Ascending aorta (tissue), 2 donors: Measurements from ENCODE around the gene FAM131C. TPM values are rescaled to one million over a fixed set of nuclear protein-coding genes. Genes with fewer than 3 reads are reported as not detected.
"Not testable (repeated sequence)": the region's sequence is repeated elsewhere in the genome, so short reads cannot be mapped to it uniquely, and the experiment has no call there.

Source experiments
- DNase-seq, 2 donors: peaks; one replicate each; pipeline ENCODE4 v3.0.0-alpha.2; 2019; ENCODE audit warnings: low spot score in 2 of 2
- H3K27ac ChIP-seq, 2 donors: fragments of 200-600 bp; sonication (generic); one replicate each; pipeline ENCODE4 v1.5.1; 2016 to 2017; ENCODE audit warnings: mild to moderate bottlenecking in 1 of 2
- H3K27me3 ChIP-seq: fragments of 200-600 bp; sonication (generic); one replicate; pipeline ENCODE4 v1.5.1; 2017
- H3K36me3 ChIP-seq, 2 donors: fragments of 200-600 bp; sonication (generic); one replicate each; pipeline ENCODE4 v1.5.1; 2016
- H3K4me1 ChIP-seq, 2 donors: fragments of 200-600 bp; sonication (generic); one replicate each; pipeline ENCODE4 v1.5.1; 2016 to 2017; ENCODE audit warnings: mild to moderate bottlenecking in 1 of 2
- H3K4me3 ChIP-seq, 2 donors: fragments of 200-600 bp; sonication (generic); one replicate each; pipeline ENCODE4 v1.5.1; 2016 to 2017; ENCODE audit warnings: mild to moderate bottlenecking in 1 of 2
- H3K9me3 ChIP-seq, 2 donors: fragments of 200-600 bp; sonication (generic); one replicate each; pipeline ENCODE4 v1.5.1; 2016
- intact Hi-C: fragments of 100-400 bp; cut with DNase I; formaldehyde crosslinking; loops from one replicate; pipeline ENCODE4 v1.15.1; 2023
- total RNA-seq: library from RNA; depleted of rRNA; stranded (reverse); fragments of >200 nt; gene quantifications from one replicate; pipeline ENCODE4 v1.1.0, GENCODE V29; 2016
- TF ChIP-seq, protein P1 (sequence below), 3 experiments: fragments of 200-600 bp in 2 of 3; fragments of 450-650 bp in 1 of 3; sonication (generic) in 2 of 3; IDR thresholded peaks; one replicate each; pipeline ENCODE4 v1.5.1; 2016 to 2019; ENCODE audit warnings: antibody characterized with exemption in 3 of 3, mild to moderate bottlenecking in 1 of 3, moderate library complexity in 1 of 3

The FAM131C gene
- total RNA-seq, 1 donor from 2014 or later: 0.21 TPM

DNA sequence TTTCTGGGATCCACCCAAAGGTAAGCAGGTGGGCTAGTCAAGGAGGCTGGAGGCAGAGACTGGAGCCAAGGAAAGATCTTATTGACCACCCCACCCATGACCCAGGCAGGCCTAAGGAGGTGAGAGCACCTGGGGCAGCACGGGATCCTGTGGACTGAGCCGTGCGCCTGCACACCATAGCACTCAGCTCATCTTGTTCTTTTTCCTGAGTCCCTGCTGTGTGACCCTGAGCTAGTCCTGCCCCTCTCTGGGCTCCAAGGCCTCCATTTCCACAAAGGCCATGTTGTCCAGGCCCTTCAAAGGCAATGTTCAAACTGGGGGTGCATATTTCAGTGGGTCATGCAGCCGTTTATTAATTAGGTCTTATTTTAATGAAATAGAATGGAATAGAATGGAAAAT lies 7.2 kb downstream of the FAM131C start:
- Histone ChIP-seq H3K4me3 (no peak overlapping the region), H3K9me3 (no peaks in the 10 kb centered on the region), H3K27me3 (no peaks in the 10 kb centered on the region), H3K4me1 (peaks cover 6 to 7% of the 10 kb centered on the region in 2 donors), H3K36me3 (no peaks in the 10 kb centered on the region), H3K27ac (no peak overlapping the region)
- TF ChIP-seq, protein P1, sequence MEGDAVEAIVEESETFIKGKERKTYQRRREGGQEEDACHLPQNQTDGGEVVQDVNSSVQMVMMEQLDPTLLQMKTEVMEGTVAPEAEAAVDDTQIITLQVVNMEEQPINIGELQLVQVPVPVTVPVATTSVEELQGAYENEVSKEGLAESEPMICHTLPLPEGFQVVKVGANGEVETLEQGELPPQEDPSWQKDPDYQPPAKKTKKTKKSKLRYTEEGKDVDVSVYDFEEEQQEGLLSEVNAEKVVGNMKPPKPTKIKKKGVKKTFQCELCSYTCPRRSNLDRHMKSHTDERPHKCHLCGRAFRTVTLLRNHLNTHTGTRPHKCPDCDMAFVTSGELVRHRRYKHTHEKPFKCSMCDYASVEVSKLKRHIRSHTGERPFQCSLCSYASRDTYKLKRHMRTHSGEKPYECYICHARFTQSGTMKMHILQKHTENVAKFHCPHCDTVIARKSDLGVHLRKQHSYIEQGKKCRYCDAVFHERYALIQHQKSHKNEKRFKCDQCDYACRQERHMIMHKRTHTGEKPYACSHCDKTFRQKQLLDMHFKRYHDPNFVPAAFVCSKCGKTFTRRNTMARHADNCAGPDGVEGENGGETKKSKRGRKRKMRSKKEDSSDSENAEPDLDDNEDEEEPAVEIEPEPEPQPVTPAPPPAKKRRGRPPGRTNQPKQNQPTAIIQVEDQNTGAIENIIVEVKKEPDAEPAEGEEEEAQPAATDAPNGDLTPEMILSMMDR (IDR thresholded peaks at IDR 0.05): no peak
- DNase-seq: no peak
- intact Hi-C loops: no loop called here

DNA sequence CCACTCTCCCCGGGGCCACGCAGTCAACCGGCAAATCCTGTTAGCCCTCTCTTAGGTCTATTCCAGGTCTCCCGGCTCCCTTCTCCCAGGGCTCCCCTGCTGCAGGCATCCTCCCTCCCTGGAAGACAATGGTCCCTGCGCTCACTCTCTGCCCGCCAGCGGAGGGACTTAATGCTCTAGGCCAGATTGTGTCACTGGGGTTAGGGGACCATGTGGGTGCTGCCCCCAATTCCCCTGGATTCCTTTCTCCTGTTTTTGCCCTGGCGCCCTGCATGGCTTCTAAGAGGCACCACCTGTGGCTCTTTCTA lies 8.2 kb downstream of the FAM131C start:
- H3K27me3 ChIP-seq: no peaks in the 10 kb centered on the region
- DNase-seq: no peak
- H3K36me3 ChIP-seq: no peaks in the 10 kb centered on the region
- H3K27ac ChIP-seq: no peak overlapping the region
- TF ChIP-seq, protein P1 (IDR thresholded peaks at IDR 0.05): no peak
- no peak overlapping the region for H3K4me3 ChIP-seq
- peaks cover 6 to 7% of the 10 kb centered on the region in 2 donors for H3K4me1 ChIP-seq
- no peaks in the 10 kb centered on the region for H3K9me3 ChIP-seq
- intact Hi-C loops: no loop called here

DNA sequence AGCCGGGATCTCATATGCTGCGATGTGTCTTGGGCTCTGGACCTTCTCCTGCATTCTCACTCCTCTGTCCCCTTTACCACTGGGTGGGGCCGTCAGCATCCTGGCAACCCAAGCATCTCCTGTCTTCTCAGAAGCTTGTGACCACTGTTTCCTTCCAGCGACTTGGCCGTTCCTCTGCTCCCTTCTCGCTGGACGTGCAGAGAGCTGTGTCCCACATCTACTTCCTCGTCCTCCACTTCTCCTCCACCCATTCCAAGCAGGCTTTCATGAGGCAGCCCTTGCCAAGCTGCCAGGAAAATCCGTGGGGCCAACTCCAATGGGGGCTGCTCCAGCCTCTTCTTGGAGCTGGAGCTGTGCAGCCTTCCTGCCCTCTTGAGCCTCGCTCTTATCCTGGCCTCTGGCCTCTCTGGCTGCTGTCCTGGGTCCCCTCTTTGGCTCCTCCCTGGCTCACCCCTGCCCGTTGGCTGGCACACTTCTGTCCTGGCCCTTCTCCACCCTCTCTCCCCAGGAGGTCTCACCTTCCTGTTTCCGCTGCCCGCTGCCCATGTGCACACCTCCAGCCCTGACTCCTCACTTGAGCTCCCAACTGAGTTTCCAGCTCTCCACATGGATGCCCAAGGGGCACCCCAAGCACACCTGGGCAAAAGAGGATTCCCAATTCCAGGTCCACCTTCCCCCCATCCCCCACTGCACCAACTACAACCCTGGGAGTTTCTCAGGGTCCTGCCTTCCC lies 8.7 kb downstream of the FAM131C start:
- Histone ChIP-seq H3K27me3 (no peaks in the 10 kb centered on the region), H3K4me3 (no peak overlapping the region), H3K9me3 (no peaks in the 10 kb centered on the region), H3K27ac (no peak overlapping the region), H3K36me3 (no peaks in the 10 kb centered on the region), H3K4me1 (peaks cover 6 to 7% of the 10 kb centered on the region in 2 donors)
- no peak for DNase-seq
- intact Hi-C loops: no loop called here
- TF ChIP-seq, protein P1 (IDR thresholded peaks at IDR 0.05): no peak

DNA sequence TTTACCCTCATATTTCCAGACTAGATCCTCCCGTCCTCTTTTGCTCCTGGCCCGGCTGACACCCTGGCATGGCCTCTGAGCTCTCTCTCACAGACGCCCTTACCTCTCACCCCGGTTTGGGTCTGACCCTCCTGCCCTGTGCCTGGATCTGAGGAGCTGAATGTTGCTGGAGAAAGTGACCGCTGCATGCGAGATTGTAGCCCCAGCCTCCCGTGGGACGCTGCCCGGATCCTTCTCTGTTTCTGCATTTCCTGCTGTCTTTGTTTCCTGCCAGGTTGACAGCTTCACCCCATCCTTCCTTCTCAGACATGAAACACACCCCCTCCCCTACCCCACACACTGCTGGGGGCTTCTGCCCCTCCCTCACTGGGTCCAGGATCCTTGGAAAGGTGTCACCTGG lies 9.5 kb downstream of the FAM131C start:
- Histone ChIP-seq H3K4me1 (peaks cover 6 to 7% of the 10 kb centered on the region in 2 donors), H3K4me3 (no peak overlapping the region), H3K9me3 (no peaks in the 10 kb centered on the region), H3K36me3 (no peaks in the 10 kb centered on the region), H3K27me3 (no peaks in the 10 kb centered on the region), H3K27ac (no peak overlapping the region)
- DNase-seq: no peak
- TF ChIP-seq, protein P1 (IDR thresholded peaks at IDR 0.05): no peak
- intact Hi-C loops: no loop called here

DNA sequence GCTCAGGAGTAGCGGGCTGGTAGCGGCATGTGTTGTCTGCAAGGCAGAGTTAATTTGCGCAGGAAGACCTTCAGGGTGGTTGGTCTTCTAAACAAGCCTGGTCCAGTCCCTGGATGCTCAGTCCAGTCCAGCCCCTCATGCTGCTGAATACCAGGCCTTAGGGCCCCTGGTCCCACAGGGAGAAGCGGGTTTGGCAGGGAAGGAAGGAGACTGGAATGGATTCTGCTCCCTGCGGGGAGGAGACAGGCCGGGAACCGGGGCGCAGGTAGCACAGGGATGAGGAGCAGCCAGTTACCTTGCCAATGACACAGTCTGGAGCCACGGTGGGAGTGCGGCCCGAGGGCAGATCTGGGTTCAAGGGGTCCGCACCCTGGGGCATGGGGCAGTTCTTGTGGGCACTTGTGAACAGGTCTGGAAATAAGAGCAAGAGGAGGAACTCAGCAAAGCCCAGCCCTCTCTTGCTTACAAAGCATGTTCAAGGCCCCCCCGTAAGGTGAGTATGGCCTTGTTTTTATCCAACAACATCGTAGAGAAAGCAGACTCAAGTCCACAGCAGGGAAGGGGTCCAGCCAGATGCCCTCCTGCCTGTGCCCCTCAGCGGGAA lies 10.1 kb downstream of the FAM131C start:
- no peak overlapping the region for H3K4me3 ChIP-seq
- no peaks in the 10 kb centered on the region for H3K36me3 ChIP-seq
- TF ChIP-seq, protein P1 (IDR thresholded peaks at IDR 0.05): no peak
- peaks cover 3% of the 10 kb centered on the region in 2 donors for H3K4me1 ChIP-seq
- no peaks in the 10 kb centered on the region for H3K9me3 ChIP-seq
- H3K27ac ChIP-seq: no peak overlapping the region
- intact Hi-C loops: no loop called here
- DNase-seq: no peak
- H3K27me3 ChIP-seq: no peaks in the 10 kb centered on the region

DNA sequence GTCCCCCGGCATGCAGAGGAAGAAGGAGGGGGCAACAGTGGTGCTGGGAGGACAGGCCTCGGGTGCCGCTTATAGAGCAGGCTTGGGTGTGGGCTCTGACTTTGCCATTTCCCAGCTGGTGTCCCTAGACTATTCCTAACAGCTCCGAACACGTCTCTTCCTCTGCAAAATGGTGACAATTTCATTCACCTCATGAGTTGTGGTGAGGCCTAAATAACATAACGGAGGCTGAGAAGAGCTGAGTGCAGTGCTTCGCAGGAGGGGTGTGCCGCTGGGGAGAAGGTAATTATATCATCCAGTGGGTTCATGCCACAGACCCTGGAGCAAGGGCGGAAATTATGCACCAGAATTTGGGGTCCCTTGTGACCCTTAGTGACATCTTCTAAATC lies 10.8 kb downstream of the FAM131C start:
- H3K9me3 ChIP-seq, H3K27ac ChIP-seq, H3K4me3 ChIP-seq, intact Hi-C loops, H3K27me3 ChIP-seq, H3K4me1 ChIP-seq, H3K36me3 ChIP-seq, DNase-seq: not testable (repeated sequence)

DNA sequence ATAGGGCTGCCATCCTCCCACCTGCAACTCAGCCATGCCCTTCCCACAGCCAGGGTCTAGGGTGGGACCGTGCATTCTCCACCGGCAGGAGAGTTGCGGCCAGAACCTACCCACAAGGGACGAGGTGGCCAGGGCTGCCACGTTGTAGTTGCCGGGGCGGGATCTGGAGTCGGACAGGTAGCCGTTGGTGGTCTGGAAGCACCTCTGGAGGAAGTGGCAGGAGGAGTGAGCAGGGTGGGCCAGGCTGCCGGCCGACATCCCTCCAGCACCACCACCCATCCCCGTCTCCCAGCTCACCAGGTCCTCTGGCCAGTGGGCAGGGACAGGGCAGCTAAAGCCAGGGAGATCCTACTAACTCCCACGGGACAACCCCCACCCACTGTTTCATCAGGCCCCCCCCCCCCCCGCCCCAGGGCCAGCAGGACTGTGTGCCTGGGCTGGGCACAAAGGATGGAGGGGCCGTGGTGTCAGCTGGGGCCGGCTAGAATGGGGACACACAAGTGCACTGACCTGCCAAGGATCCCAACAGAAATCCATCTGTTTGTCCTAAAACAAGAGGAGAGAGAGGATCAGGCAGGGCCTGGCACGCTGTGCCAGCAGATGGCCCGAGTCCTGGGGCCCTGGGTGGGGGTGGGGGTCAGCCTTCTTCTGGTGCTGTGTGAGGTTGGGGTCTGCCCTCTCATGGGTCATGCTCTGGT lies 11.3 kb downstream of the FAM131C start:
- H3K27me3 ChIP-seq, intact Hi-C loops, H3K36me3 ChIP-seq, H3K4me1 ChIP-seq, DNase-seq, H3K4me3 ChIP-seq, H3K9me3 ChIP-seq, H3K27ac ChIP-seq: not testable (repeated sequence)
